ENCODE measurements around the gene CCDC190.

DNA sequence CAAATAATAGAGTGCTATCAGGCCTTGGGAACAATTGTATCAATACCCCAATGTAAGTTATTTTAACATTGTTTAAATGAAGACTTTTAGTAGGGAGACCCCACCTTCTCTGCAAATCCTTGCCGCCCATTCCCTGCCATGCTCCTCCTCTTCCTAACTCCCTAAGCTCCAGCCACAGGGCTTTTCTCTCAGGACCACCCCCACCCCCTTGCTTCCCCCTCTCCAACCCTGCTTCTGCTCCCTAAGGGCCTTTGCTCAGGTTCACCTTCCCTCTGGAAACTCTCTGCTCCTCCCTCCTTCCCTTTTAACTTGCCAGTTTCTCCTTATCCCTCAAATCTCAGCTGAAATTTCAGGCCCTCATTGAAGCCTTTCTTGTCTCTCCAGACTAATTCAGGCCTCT is 16.8 kb downstream of the CCDC190 start:
- TF ChIP-seq, protein P1, sequence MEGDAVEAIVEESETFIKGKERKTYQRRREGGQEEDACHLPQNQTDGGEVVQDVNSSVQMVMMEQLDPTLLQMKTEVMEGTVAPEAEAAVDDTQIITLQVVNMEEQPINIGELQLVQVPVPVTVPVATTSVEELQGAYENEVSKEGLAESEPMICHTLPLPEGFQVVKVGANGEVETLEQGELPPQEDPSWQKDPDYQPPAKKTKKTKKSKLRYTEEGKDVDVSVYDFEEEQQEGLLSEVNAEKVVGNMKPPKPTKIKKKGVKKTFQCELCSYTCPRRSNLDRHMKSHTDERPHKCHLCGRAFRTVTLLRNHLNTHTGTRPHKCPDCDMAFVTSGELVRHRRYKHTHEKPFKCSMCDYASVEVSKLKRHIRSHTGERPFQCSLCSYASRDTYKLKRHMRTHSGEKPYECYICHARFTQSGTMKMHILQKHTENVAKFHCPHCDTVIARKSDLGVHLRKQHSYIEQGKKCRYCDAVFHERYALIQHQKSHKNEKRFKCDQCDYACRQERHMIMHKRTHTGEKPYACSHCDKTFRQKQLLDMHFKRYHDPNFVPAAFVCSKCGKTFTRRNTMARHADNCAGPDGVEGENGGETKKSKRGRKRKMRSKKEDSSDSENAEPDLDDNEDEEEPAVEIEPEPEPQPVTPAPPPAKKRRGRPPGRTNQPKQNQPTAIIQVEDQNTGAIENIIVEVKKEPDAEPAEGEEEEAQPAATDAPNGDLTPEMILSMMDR (IDR thresholded peaks at IDR 0.05): no peak
- no peak for TF ChIP-seq POLR2A (IDR thresholded peaks at IDR 0.05)
